Mesenchymal stem cell (in vitro differentiated cells and primary cell): Measurements from ENCODE around the gene RPL18.
A peak's percentile ranks its signal among the peaks of the same experiment; 100 is the strongest.

Experiments
- DNase-seq: peaks from one replicate; pipeline ENCODE4 v3.0.0-alpha.2; 2013
- H2AFZ ChIP-seq: one replicate; pipeline ENCODE4 v1.6.1; 2013; ENCODE audit warnings: low read depth, mild to moderate bottlenecking, control low read depth, inconsistent platforms, low read length, moderate library complexity
- H2AK5ac ChIP-seq: 2 replicates; pipeline ENCODE4 v1.6.1; 2013; ENCODE audit warnings: low read length, moderate library complexity, mild to moderate bottlenecking, inconsistent platforms; ENCODE audit not compliant: severe bottlenecking
- H2BK120ac ChIP-seq: one replicate; pipeline ENCODE4 v1.6.1; 2013; ENCODE audit warnings: low read depth, mild to moderate bottlenecking, inconsistent platforms, low read length, moderate library complexity
- H2BK12ac ChIP-seq, 2 experiments: one replicate each; pipeline ENCODE4 v1.6.1; 2013; ENCODE audit warnings: inconsistent platforms in 2 of 2, low read length in 2 of 2, mild to moderate bottlenecking in 2 of 2, moderate library complexity in 2 of 2, control low read depth in 1 of 2
- H2BK15ac ChIP-seq: one replicate; pipeline ENCODE4 v1.6.1; 2013; ENCODE audit warnings: mild to moderate bottlenecking, low read depth, inconsistent platforms; ENCODE audit not compliant: poor library complexity, severe bottlenecking
- H2BK5ac ChIP-seq: 2 replicates; pipeline ENCODE4 v1.6.1; 2013; ENCODE audit warnings: low read depth, mild to moderate bottlenecking, low read length, control low read depth, inconsistent platforms; ENCODE audit not compliant: poor library complexity, severe bottlenecking
- H3K14ac ChIP-seq, 2 experiments: one replicate each; pipeline ENCODE4 v1.6.1; 2013; ENCODE audit warnings: inconsistent platforms in 2 of 2, low read length in 2 of 2, control low read depth in 1 of 2, mild to moderate bottlenecking in 1 of 2, moderate library complexity in 1 of 2
- H3K18ac ChIP-seq, 2 experiments: one replicate each; pipeline ENCODE4 v1.6.1; 2013; ENCODE audit warnings: inconsistent platforms in 2 of 2, low read length in 2 of 2, control low read depth in 1 of 2, low read depth in 1 of 2, mild to moderate bottlenecking in 1 of 2
- H3K23ac ChIP-seq, 2 experiments: one replicate each; pipeline ENCODE4 v1.6.1; 2013; ENCODE audit warnings: inconsistent platforms in 2 of 2, low read length in 2 of 2, mild to moderate bottlenecking in 2 of 2, moderate library complexity in 2 of 2, control low read depth in 1 of 2
- H3K27ac ChIP-seq: 2 replicates; pipeline ENCODE4 v1.5.1; 2013; ENCODE audit warnings: mild to moderate bottlenecking, moderate library complexity, low read length, control low read depth, inconsistent platforms; ENCODE audit not compliant: poor library complexity, severe bottlenecking
- H3K27me3 ChIP-seq, 2 experiments: 2 replicates each; pipeline versions ENCODE4 v1.6.1 to v1.7.0; 2013; ENCODE audit warnings: low read length in 2 of 2, mild to moderate bottlenecking in 2 of 2, moderate library complexity in 2 of 2, control low read depth in 1 of 2, inconsistent platforms in 1 of 2; ENCODE audit not compliant: control insufficient read depth in 1 of 2, insufficient read depth in 1 of 2
- H3K36me3 ChIP-seq, 2 experiments: 2 replicates each; pipeline versions ENCODE4 v1.6.1 to v1.7.0; 2013; ENCODE audit warnings: low read length in 2 of 2, control low read depth in 1 of 2, inconsistent platforms in 1 of 2, low read depth in 1 of 2, mild to moderate bottlenecking in 1 of 2; ENCODE audit not compliant: insufficient read depth in 2 of 2, control insufficient read depth in 1 of 2
- H3K4ac ChIP-seq, 2 experiments: one replicate each; pipeline ENCODE4 v1.6.1; 2013; ENCODE audit warnings: inconsistent platforms in 2 of 2, low read length in 2 of 2, mild to moderate bottlenecking in 2 of 2, moderate library complexity in 2 of 2, control low read depth in 1 of 2, low read depth in 1 of 2
- H3K4me1 ChIP-seq: 2 replicates; pipeline ENCODE4 v1.6.1; 2013; ENCODE audit warnings: low read depth, low read length, control low read depth; ENCODE audit not compliant: control insufficient read depth, insufficient read depth
- H3K4me2 ChIP-seq: 2 replicates; pipeline ENCODE4 v1.6.1; 2013; ENCODE audit warnings: low read length, mild to moderate bottlenecking, inconsistent platforms; ENCODE audit not compliant: poor library complexity, severe bottlenecking
- H3K4me3 ChIP-seq, 2 experiments: 2 replicates each; pipeline versions ENCODE4 v1.5.1 to v1.7.0; 2013; ENCODE audit warnings: low read length in 2 of 2, mild to moderate bottlenecking in 2 of 2, control low read depth in 1 of 2, low read depth in 1 of 2; ENCODE audit not compliant: insufficient read depth in 1 of 2
- H3K79me1 ChIP-seq: replicated peaks from 2 replicates; pipeline ENCODE4 v1.6.1; 2013; ENCODE audit warnings: mild to moderate bottlenecking, control low read depth, low read length, inconsistent platforms; ENCODE audit not compliant: poor library complexity, severe bottlenecking
- H3K9ac ChIP-seq: 2 replicates; pipeline ENCODE4 v1.7.0; 2013; ENCODE audit warnings: mild to moderate bottlenecking, low read length, moderate library complexity
- H3K9me3 ChIP-seq: 2 replicates; pipeline ENCODE4 v1.7.0; 2013; ENCODE audit warnings: mild to moderate bottlenecking, low read length; ENCODE audit not compliant: control insufficient read depth
- H4K8ac ChIP-seq: one replicate; pipeline ENCODE4 v1.6.1; 2013; ENCODE audit warnings: inconsistent platforms, mild to moderate bottlenecking, low read length, moderate library complexity
- H4K91ac ChIP-seq: one replicate; pipeline ENCODE4 v1.6.1; 2013; ENCODE audit warnings: mild to moderate bottlenecking, low read length, inconsistent platforms
- WGBS: methylation state at CpG from one replicate; pipeline ENCODE4 v1.1.7; 2013; ENCODE audit warnings: mixed read lengths; 5-methylcytosine and 5-hydroxymethylcytosine counted together

RPL18 gene

GRCh38 chr19:48644839-48645619, 26.1 kb upstream of the RPL18 start:
- peak; percentile 79 for DNase-seq
- H4K8ac ChIP-seq: peak overlapping the region; percentile 94
- H3K18ac ChIP-seq: peak overlapping the region; percentile 58 to 98
- peaks cover 24% of the 10 kb centered on the region for H3K4me1 ChIP-seq
- peaks cover 0 to under 1% of the 10 kb centered on the region in 2 experiments for H3K36me3 ChIP-seq
- H3K9ac ChIP-seq: peak overlapping the region; percentile 53
- peak overlapping the region; percentile 41 for H2AK5ac ChIP-seq
- no peaks in the 10 kb centered on the region for H3K27me3 ChIP-seq
- peak overlapping the region; percentile 52 for H2BK120ac ChIP-seq
- H3K9me3 ChIP-seq: no peaks in the 10 kb centered on the region
- H2BK15ac ChIP-seq: peak overlapping the region; percentile 99
- H3K23ac ChIP-seq: no peak overlapping the region
- H3K4me2 ChIP-seq: peak overlapping the region; percentile 89
- H2BK12ac ChIP-seq: peak overlapping the region in 1 of 2 experiments; percentile 92
- H3K27ac ChIP-seq: peak overlapping the region; percentile 73
- no peaks in the 10 kb centered on the region for H3K79me1 ChIP-seq
- H2AFZ ChIP-seq: no peak overlapping the region
- H4K91ac ChIP-seq: peak overlapping the region; percentile 47
- no peak overlapping the region for H2BK5ac ChIP-seq
- peak overlapping the region in 1 of 2 experiments; percentile 76 for H3K14ac ChIP-seq
- H3K4me3 ChIP-seq: peak overlapping the region; percentile 48 to 80
- 5% methylated on average over 23 of the region's 25 CpGs for WGBS
- peak overlapping the region in 1 of 2 experiments; percentile 95 for H3K4ac ChIP-seq

- no peak overlapping the region for H2BK120ac ChIP-seq
- no peak overlapping the region for H2BK5ac ChIP-seq
- H3K4me1 ChIP-seq: peaks cover 23% of the 10 kb centered on the region
- no peaks in the 10 kb centered on the region for H3K27me3 ChIP-seq
- no peak overlapping the region for H4K91ac ChIP-seq
- H3K4me3 ChIP-seq: no peak overlapping the region
- no peak overlapping the region for H3K9ac ChIP-seq
- H3K27ac ChIP-seq: no peak overlapping the region
- WGBS: 83% methylated on average over 4 of the region's 4 CpGs
- H2AFZ ChIP-seq: no peak overlapping the region
- peaks cover 0 to 7% of the 10 kb centered on the region in 2 experiments for H3K36me3 ChIP-seq
- H3K14ac ChIP-seq: no peak overlapping the region
- no peaks in the 10 kb centered on the region for H3K79me1 ChIP-seq
- H3K4ac ChIP-seq: peak overlapping the region in 1 of 2 experiments; percentile 32
- DNase-seq: no peak
- H2AK5ac ChIP-seq: peak overlapping the region; percentile 64
- no peak overlapping the region for H3K23ac ChIP-seq
- H3K18ac ChIP-seq: no peak overlapping the region
- H4K8ac ChIP-seq: peak overlapping the region; percentile 5
- no peaks in the 10 kb centered on the region for H3K9me3 ChIP-seq
- no peak overlapping the region for H2BK15ac ChIP-seq
- H3K4me2 ChIP-seq: no peak overlapping the region
- peak overlapping the region in 1 of 2 experiments; percentile 37 for H2BK12ac ChIP-seq
Measured at GRCh38 chr19:48644355-48644754, 25.4 kb upstream of the RPL18 start.

GRCh38 chr19:48642862-48643261, 23.9 kb upstream of the RPL18 start:
- Histone ChIP-seq H2BK120ac (no peak overlapping the region), H3K23ac (no peak overlapping the region), H3K4me3 (no peak overlapping the region), H2BK15ac (no peak overlapping the region), H3K27ac (no peak overlapping the region), H4K91ac (no peak overlapping the region), H2AK5ac (no peak overlapping the region), H3K27me3 (no peaks in the 10 kb centered on the region), H3K4me2 (no peak overlapping the region), H2BK5ac (no peak overlapping the region), H2BK12ac (no peak overlapping the region), H3K9ac (no peak overlapping the region), H3K79me1 (no peaks in the 10 kb centered on the region), H2AFZ (no peak overlapping the region), H3K36me3 (peaks cover 0 to 14% of the 10 kb centered on the region in 2 experiments), H3K9me3 (no peaks in the 10 kb centered on the region), H3K14ac (no peak overlapping the region), H3K4me1 (peaks cover 23% of the 10 kb centered on the region), H4K8ac (no peak overlapping the region), H3K18ac (no peak overlapping the region), H3K4ac (no peak overlapping the region)
- 96% methylated on average over 4 of the region's 5 CpGs for WGBS
- no peak for DNase-seq

DNA sequence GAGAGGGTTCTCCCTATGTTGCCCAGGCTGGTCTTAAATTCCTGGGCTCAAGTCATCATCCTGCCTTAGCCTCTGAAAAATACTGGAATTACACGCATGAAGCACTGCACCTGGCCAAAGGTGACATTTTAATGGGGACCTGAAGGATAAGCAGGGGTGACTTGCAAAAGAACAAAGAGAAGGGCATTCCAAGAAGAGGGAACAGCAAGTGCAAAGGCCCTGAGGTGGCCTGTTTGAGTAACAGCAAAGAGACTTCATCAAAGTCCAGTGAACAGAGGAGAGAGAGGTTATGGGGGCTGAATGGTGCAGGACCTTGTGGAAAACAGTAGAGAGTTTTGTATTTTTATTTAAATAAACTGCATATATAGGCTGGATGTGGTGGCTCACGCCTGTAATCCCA, 22.9 kb upstream of the RPL18 start:
- Histone ChIP-seq H2BK15ac (no peak overlapping the region), H3K79me1 (no peaks in the 10 kb centered on the region), H3K23ac (no peak overlapping the region), H3K4ac (no peak overlapping the region), H3K4me2 (no peak overlapping the region), H3K4me1 (peaks cover 25% of the 10 kb centered on the region), H3K27me3 (no peaks in the 10 kb centered on the region), H2BK5ac (no peak overlapping the region), H3K27ac (no peak overlapping the region), H2AFZ (no peak overlapping the region), H3K4me3 (no peak overlapping the region), H3K18ac (no peak overlapping the region), H4K91ac (no peak overlapping the region), H3K9ac (no peak overlapping the region), H3K36me3 (peaks cover 0 to 14% of the 10 kb centered on the region in 2 experiments), H2AK5ac (no peak overlapping the region), H2BK120ac (no peak overlapping the region), H3K14ac (no peak overlapping the region), H2BK12ac (no peak overlapping the region), H4K8ac (no peak overlapping the region), H3K9me3 (no peaks in the 10 kb centered on the region)
- WGBS: 100% methylated on average over 2 of the region's 2 CpGs
- no peak for DNase-seq
